SK-N-SH (cell line): ENCODE data around the gene TTF2.

Experiments used
- CHD2 ChIP-seq: fragments of 150-350 bp; IDR thresholded peaks from 2 replicates; pipeline ENCODE4 v1.6.1; 2018; ENCODE audit warnings: low read length; ENCODE audit not compliant: partially characterized antibody
- EP300 ChIP-seq, 2 experiments: IDR thresholded peaks; 2 replicates each; pipeline versions ENCODE4 v1.4.0 to v1.6.1; 2012; ENCODE audit warnings: borderline replicate concordance in 1 of 2, low read depth in 1 of 2, low read length in 1 of 2
- EZH2phosphoT487 ChIP-seq: fragments of 200-600 bp; sonication (generic); IDR thresholded peaks from 2 replicates; pipeline ENCODE4 v1.6.1; 2017; ENCODE audit warnings: low read depth, mixed run types, mild to moderate bottlenecking, antibody characterized with exemption, moderate library complexity, borderline replicate concordance
- GABPA ChIP-seq: IDR thresholded peaks from 2 replicates; pipeline ENCODE4 v1.4.0; 2012; ENCODE audit warnings: low read depth, mild to moderate bottlenecking
- JUND ChIP-seq: IDR thresholded peaks from 2 replicates; pipeline ENCODE4 v1.4.0; 2012
- NFIC ChIP-seq: IDR thresholded peaks from 2 replicates; pipeline ENCODE4 v1.4.0; 2012; ENCODE audit warnings: borderline replicate concordance
- NRF1 ChIP-seq: IDR thresholded peaks from 2 replicates; pipeline ENCODE4 v1.6.1; 2012; ENCODE audit warnings: low read depth, mild to moderate bottlenecking, low read length
- TAF1 ChIP-seq: IDR thresholded peaks from 2 replicates; pipeline ENCODE4 v1.6.1; 2012; ENCODE audit warnings: low read depth, mild to moderate bottlenecking, low read length, moderate library complexity, borderline replicate concordance
- TF ChIP-seq, protein P1 (sequence below): IDR thresholded peaks from 2 replicates; pipeline ENCODE4 v1.6.1; 2012; ENCODE audit warnings: mild to moderate bottlenecking, low read depth, low read length, moderate library complexity
- TF ChIP-seq, protein P2 (sequence below): fragments of 200-600 bp; sonication (generic); IDR thresholded peaks from 2 replicates; pipeline ENCODE4 v1.6.1; 2017; ENCODE audit warnings: antibody characterized with exemption, mild to moderate bottlenecking, moderate library complexity
- TF ChIP-seq, protein P3 (sequence below): IDR thresholded peaks from 2 replicates; pipeline ENCODE4 v1.4.0; 2012; ENCODE audit warnings: low read depth, borderline replicate concordance

DNA sequence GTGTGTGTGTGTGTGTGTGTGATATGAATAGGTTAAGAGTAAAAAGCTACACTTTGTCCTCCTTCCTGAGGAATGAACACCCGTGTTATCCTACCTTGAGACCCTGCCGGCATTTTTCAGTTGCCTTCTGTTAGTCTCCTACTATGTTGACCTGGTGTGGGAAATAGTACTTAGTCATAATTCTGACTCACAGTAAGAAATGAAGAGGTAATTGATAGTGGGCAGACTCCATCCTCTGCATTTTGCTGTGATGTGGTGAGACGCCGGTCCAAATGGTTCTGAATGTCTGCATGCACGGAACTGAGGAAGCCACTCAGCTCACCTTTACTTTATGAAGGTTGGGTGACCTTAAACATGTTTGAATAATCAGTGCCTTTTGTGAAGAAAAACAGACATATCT is 45.9 kb upstream of the TTF2 start:
- TF ChIP-seq, protein P1, sequence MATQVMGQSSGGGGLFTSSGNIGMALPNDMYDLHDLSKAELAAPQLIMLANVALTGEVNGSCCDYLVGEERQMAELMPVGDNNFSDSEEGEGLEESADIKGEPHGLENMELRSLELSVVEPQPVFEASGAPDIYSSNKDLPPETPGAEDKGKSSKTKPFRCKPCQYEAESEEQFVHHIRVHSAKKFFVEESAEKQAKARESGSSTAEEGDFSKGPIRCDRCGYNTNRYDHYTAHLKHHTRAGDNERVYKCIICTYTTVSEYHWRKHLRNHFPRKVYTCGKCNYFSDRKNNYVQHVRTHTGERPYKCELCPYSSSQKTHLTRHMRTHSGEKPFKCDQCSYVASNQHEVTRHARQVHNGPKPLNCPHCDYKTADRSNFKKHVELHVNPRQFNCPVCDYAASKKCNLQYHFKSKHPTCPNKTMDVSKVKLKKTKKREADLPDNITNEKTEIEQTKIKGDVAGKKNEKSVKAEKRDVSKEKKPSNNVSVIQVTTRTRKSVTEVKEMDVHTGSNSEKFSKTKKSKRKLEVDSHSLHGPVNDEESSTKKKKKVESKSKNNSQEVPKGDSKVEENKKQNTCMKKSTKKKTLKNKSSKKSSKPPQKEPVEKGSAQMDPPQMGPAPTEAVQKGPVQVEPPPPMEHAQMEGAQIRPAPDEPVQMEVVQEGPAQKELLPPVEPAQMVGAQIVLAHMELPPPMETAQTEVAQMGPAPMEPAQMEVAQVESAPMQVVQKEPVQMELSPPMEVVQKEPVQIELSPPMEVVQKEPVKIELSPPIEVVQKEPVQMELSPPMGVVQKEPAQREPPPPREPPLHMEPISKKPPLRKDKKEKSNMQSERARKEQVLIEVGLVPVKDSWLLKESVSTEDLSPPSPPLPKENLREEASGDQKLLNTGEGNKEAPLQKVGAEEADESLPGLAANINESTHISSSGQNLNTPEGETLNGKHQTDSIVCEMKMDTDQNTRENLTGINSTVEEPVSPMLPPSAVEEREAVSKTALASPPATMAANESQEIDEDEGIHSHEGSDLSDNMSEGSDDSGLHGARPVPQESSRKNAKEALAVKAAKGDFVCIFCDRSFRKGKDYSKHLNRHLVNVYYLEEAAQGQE, result no peak
- TF ChIP-seq JUND (no peak), EZH2phosphoT487 (no peak), TAF1 (no peak), GABPA (no peak), CHD2 (no peak), NRF1 (no peak), EP300 (IDR thresholded peaks at IDR 0.05; ENCODE audit: borderline replicate concordance in 1 of 2, low read depth in 1 of 2, low read length in 1 of 2) (no peak), NFIC (no peak)
- TF ChIP-seq, protein P2, sequence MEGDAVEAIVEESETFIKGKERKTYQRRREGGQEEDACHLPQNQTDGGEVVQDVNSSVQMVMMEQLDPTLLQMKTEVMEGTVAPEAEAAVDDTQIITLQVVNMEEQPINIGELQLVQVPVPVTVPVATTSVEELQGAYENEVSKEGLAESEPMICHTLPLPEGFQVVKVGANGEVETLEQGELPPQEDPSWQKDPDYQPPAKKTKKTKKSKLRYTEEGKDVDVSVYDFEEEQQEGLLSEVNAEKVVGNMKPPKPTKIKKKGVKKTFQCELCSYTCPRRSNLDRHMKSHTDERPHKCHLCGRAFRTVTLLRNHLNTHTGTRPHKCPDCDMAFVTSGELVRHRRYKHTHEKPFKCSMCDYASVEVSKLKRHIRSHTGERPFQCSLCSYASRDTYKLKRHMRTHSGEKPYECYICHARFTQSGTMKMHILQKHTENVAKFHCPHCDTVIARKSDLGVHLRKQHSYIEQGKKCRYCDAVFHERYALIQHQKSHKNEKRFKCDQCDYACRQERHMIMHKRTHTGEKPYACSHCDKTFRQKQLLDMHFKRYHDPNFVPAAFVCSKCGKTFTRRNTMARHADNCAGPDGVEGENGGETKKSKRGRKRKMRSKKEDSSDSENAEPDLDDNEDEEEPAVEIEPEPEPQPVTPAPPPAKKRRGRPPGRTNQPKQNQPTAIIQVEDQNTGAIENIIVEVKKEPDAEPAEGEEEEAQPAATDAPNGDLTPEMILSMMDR, result no peak
- TF ChIP-seq, protein P3, sequence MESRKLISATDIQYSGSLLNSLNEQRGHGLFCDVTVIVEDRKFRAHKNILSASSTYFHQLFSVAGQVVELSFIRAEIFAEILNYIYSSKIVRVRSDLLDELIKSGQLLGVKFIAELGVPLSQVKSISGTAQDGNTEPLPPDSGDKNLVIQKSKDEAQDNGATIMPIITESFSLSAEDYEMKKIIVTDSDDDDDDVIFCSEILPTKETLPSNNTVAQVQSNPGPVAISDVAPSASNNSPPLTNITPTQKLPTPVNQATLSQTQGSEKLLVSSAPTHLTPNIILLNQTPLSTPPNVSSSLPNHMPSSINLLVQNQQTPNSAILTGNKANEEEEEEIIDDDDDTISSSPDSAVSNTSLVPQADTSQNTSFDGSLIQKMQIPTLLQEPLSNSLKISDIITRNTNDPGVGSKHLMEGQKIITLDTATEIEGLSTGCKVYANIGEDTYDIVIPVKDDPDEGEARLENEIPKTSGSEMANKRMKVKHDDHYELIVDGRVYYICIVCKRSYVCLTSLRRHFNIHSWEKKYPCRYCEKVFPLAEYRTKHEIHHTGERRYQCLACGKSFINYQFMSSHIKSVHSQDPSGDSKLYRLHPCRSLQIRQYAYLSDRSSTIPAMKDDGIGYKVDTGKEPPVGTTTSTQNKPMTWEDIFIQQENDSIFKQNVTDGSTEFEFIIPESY, result no peak
